GM19452 (cell line): ENCODE data around the gene CFAP141.
A peak's percentile ranks its signal among the peaks of the same experiment; 100 is the strongest.
"Not testable (repeated sequence)": the region's sequence is repeated elsewhere in the genome, so short reads cannot be mapped to it uniquely, and the experiment has no call there.

ENCODE experiments used
- ATAC-seq: cut with Tn5 transposase; IDR thresholded peaks from one replicate; pipeline ENCODE4 v1.9.1; 2021; ENCODE audit not compliant: unreplicated experiment

Gene CFAP141

GRCh38 chr1:154206196-154206595 lies at the start of gene CFAP141:
CFAP141 (minus strand) TSS chr1:154206333; CDS start chr1:154206307, 26 bp downstream.
- no peak for ATAC-seq

- ATAC-seq: no peak
Measured at GRCh38 chr1:154253671-154254070, 47.5 kb upstream of the CFAP141 start.

GRCh38 chr1:154241703-154242351 lies 35.7 kb upstream of the CFAP141 start:
- ATAC-seq: no peak

GRCh38 chr1:154240294-154240833 lies 34.2 kb upstream of the CFAP141 start:
- no peak for ATAC-seq

- ATAC-seq: no peak
Measured at GRCh38 chr1:154239491-154239890, 33.4 kb upstream of the CFAP141 start.

DNA sequence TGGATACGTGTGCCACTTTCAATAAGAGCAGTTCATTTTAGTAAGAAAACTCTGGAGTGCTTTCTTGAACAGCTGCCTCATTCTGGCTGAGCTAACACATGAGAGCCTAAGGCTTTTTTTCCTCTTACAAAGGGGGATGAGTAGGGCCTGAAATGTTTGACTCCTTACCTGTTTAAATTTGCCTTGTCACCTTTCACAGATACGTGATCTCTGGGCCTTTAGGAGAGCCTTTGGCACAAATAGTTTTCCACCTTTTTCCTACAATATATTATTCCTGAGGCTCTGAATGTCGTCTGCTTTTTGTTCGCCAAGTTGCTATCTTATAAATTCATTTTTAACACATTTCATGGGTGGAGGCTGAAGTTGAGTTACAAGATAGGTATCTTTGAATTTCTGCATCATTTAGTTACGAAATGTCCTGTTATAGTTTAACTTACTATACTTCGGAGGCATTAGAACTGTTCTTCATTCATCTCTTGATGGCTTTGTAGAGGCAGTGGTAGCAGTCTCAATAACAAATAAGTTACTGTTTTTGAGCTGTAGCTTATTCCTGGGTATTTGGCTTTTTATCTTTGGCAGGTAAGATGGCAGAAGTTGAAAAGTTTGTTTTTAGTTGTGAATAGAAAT lies 31.9 kb upstream of the CFAP141 start:
- ATAC-seq: no peak

DNA sequence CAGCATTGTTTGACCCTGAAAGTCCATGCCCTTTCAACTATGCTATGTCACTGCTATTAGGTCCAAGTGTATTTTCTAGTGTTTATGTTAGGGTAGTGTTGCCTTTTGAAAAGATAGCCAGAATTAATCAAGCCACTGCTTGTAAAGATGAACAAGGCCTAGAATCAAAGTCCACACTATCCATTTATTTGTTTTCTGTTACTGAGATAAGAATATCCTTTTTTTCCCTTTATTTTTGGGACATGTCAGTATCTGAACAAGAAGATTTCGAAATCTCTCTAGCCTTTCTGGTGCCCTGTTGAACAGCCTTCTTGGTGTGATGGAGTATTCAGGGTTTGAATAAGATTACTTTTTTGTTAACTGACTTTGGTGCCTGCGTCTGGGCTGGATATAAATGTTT lies 31.3 kb upstream of the CFAP141 start:
- ATAC-seq: no peak

DNA sequence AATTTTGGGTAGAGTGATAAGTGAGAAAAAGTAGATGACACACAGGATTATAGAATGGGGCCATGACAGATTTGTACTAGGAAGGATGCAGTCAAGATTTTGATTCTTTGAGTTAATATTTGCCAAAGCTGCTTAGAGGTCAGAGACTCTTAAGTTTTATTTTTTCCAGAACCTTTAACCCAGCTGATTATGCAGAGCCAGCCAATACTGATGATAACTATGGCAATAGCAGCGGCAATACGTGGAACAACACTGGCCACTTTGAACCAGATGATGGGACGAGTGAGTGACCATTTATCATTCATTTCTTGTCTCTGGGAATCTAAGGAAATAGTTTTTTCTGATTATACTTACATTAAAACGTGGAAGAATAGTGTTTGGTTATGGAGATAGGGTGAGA lies 30.7 kb upstream of the CFAP141 start:
- no peak for ATAC-seq

DNA sequence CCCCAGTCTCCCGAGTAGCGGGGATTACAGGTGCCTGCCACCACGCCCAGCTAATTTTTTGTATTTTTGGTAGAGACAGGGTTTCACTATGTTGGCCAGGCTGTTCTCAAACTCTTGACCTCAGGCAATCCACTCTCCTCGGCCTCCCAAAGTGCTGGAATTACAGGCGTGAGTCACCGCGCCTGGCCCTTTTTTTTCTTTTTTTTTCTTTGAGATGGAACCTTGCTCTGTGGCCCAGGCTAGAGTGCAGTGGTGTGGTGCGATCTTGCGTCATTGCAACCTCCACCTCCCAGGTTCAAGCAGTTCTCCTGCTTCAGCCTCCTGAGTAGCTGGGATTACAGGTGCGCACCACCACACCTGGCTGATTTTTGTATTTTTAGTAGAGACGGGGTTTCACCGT lies 27.0 kb upstream of the CFAP141 start:
- not testable (repeated sequence) for ATAC-seq

DNA sequence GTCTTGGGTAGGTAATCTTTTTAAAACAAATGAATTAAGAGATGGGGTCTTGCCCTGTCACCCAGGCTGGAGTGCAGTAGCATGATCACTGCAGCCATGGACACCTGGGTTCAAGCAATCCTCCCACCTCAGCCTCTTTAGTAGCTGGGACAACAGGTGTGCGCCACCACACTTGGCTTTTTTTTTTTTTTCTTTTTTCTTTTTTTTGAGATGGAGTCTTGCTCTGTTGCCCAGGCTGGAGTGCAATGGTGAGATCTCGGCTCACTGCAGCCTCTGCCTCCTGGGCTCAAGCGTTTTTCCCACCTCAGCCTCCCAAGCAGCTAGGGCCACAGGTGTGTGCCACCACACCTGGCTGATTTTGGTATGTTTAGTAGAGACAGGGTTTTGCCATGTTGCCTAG lies 25.0 kb upstream of the CFAP141 start:
- not testable (repeated sequence) for ATAC-seq

- no peak for ATAC-seq
Measured at GRCh38 chr1:154225370-154225769, 19.2 kb upstream of the CFAP141 start.

- ATAC-seq: no peak
Measured at GRCh38 chr1:154223621-154224020, 17.5 kb upstream of the CFAP141 start.

DNA sequence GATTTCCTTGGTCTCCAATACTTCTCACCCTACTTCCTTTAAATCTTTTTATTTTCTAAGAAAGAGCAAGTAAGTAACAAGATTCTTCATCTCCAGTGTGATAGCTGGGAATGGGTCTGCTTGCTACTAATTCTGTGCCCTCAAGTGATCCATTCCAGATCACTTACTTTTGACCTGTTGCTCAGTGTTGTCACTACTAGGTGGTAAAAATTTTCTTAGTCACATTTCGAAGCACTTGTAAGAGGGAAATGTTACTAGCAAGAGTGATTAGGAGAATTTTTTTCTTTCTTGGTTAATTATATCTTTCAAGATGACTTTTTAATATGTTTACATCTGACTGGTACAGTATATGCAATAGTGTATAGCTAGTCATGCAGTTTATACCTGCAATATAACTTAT lies 16.8 kb upstream of the CFAP141 start:
- ATAC-seq: no peak

DNA sequence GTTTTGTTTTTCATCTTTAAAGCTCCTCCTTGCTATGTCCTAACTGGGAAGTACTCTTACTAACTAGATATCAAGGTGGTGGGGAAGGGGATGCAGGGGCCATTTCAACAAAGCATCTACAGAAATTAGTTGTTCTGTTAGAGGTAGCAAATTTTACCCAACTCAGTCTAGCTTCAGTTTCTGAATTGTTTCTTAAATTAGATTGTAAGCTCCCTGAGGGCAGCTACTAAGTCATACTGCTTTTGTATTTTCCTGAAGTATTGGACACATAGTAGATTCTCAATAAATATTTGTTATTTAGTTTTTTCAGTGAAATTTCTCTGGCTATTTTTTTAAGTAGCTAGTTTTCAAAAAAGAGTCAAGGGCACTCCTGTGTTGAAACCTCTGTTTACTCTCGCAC lies 16.4 kb upstream of the CFAP141 start:
- no peak for ATAC-seq

GRCh38 chr1:154221278-154222001 lies 15.3 kb upstream of the CFAP141 start:
- ATAC-seq: peak; percentile 11

DNA sequence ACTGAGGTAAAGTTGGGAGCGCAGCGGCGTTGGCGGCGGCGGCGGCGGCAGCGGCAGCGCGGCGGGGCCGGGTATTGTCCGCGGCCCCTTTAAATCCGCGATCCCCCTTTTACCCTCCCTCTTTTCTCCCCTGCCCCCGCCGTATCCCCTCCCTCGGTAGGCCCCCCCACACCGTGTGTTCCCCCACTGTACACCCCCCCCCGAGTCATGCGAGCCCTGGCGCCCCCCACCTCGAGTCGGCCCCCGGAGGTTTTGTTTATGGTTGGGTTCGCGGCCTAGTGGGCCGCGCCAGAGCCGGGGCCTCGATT lies 14.8 kb upstream of the CFAP141 start:
- ATAC-seq: no peak

- ATAC-seq: peak; percentile 87
Measured at GRCh38 chr1:154220071-154220969, 14.2 kb upstream of the CFAP141 start, which contains the start of gene UBAP2L. UBAP2L (plus strand) TSS chr1:154220955; CDS start chr1:154225124, 4,169 bp downstream.

GRCh38 chr1:154219541-154219940 lies 13.4 kb upstream of the CFAP141 start:
- ATAC-seq: no peak

- no peak for ATAC-seq
Measured at GRCh38 chr1:154218545-154218944, 12.4 kb upstream of the CFAP141 start.

DNA sequence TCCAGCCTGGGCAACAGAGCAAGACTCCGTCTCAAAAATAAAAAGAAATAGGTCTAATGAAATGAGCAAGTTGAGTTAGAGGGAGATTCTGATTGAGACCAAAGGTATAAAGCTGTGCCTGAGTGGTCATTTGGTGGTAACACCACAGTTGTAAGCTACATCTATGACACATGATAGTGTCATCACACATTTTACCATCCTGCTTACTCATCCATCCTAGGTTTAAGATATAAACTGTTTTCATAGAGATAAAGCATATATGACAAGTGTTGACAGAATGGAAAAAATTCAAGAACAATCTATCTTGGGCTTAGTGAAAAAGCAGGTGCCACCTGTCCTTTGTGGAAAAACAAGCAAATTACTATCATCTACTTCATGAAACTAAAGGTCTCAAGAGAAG lies 7.1 kb upstream of the CFAP141 start:
- ATAC-seq: no peak

- no peak for ATAC-seq
Measured at GRCh38 chr1:154212083-154212482, 6.0 kb upstream of the CFAP141 start.
